H9 (cell line): ENCODE data around the gene JMJD8. TPM values are rescaled to one million over a fixed set of nuclear protein-coding genes. Genes with fewer than 3 reads are reported as not detected.

Experiments used
- DNase-seq: peaks from one replicate; pipeline ENCODE4 v3.0.0-alpha.2; 2017
- H2AFZ ChIP-seq: one replicate; pipeline ENCODE4 v1.6.1; 2013; ENCODE audit warnings: mild to moderate bottlenecking, low read length, control low read depth, moderate library complexity
- H2AK5ac ChIP-seq: 2 replicates; pipeline ENCODE4 v1.6.1; 2013; ENCODE audit warnings: low read length, control low read depth, mixed read lengths; ENCODE audit not compliant: insufficient read length
- H2BK120ac ChIP-seq: one replicate; pipeline ENCODE4 v1.6.1; 2013; ENCODE audit warnings: low read depth, mild to moderate bottlenecking, low read length, control low read depth, inconsistent platforms; ENCODE audit not compliant: poor library complexity, severe bottlenecking
- H2BK12ac ChIP-seq: 2 replicates; pipeline ENCODE4 v1.6.1; 2013; ENCODE audit warnings: low read length, control low read depth, mixed read lengths, low read depth; ENCODE audit not compliant: insufficient read length
- H2BK15ac ChIP-seq: 2 replicates; pipeline ENCODE4 v1.6.1; 2013; ENCODE audit warnings: low read depth, low read length, control low read depth
- H2BK20ac ChIP-seq: one replicate; pipeline ENCODE4 v1.6.1; 2013; ENCODE audit warnings: low read depth, mild to moderate bottlenecking, low read length, control low read depth, inconsistent platforms; ENCODE audit not compliant: poor library complexity, severe bottlenecking
- H2BK5ac ChIP-seq: 2 replicates; pipeline ENCODE4 v1.6.1; 2013; ENCODE audit warnings: low read length, control low read depth, mixed read lengths; ENCODE audit not compliant: insufficient read length
- H3K14ac ChIP-seq: 2 replicates; pipeline ENCODE4 v1.6.1; 2013; ENCODE audit warnings: low read length, control low read depth; ENCODE audit not compliant: insufficient read depth
- H3K18ac ChIP-seq: 2 replicates; pipeline ENCODE4 v1.6.1; 2013; ENCODE audit warnings: low read depth, mild to moderate bottlenecking, mixed read lengths, low read length, control low read depth; ENCODE audit not compliant: insufficient read length
- H3K23ac ChIP-seq: 2 replicates; pipeline ENCODE4 v1.6.1; 2013; ENCODE audit warnings: low read length, control low read depth, mixed read lengths, low read depth; ENCODE audit not compliant: insufficient read length
- H3K23me2 ChIP-seq: 2 replicates; pipeline ENCODE4 v1.6.1; 2013; ENCODE audit warnings: low read depth, mild to moderate bottlenecking, mixed read lengths, low read length, control low read depth; ENCODE audit not compliant: insufficient read length, poor library complexity, severe bottlenecking
- H3K27ac ChIP-seq: 2 replicates; pipeline ENCODE4 v1.5.1; 2013; ENCODE audit warnings: low read length, control low read depth, mixed read lengths, low read depth; ENCODE audit not compliant: insufficient read length
- H3K27me3 ChIP-seq: 2 replicates; pipeline ENCODE4 v1.6.1; 2013; ENCODE audit warnings: low read length, control low read depth, inconsistent platforms; ENCODE audit not compliant: insufficient read depth
- H3K4ac ChIP-seq: 2 replicates; pipeline ENCODE4 v1.6.1; 2013; ENCODE audit warnings: low read depth, mild to moderate bottlenecking, control low read depth, inconsistent platforms, low read length, moderate library complexity
- H3K4me1 ChIP-seq: 2 replicates; pipeline ENCODE4 v1.6.1; 2013; ENCODE audit warnings: low read length, control low read depth, inconsistent platforms; ENCODE audit not compliant: insufficient read depth
- H3K4me2 ChIP-seq: 2 replicates; pipeline ENCODE4 v1.6.1; 2013; ENCODE audit warnings: low read length, control low read depth, mixed read lengths; ENCODE audit not compliant: insufficient read length, insufficient read depth
- H3K56ac ChIP-seq: 2 replicates; pipeline ENCODE4 v1.6.1; 2013; ENCODE audit warnings: low read depth, mild to moderate bottlenecking, mixed read lengths, low read length, control low read depth; ENCODE audit not compliant: insufficient read length
- H3K79me1 ChIP-seq: 2 replicates; pipeline ENCODE4 v1.6.1; 2013; ENCODE audit warnings: low read depth, mild to moderate bottlenecking, moderate library complexity, low read length, control low read depth, inconsistent platforms; ENCODE audit not compliant: insufficient read depth, poor library complexity, severe bottlenecking
- H3K79me2 ChIP-seq: 2 replicates; pipeline ENCODE4 v1.6.1; 2013; ENCODE audit warnings: low read length, control low read depth, inconsistent platforms; ENCODE audit not compliant: insufficient read depth
- H3K9ac ChIP-seq: 2 replicates; pipeline ENCODE4 v1.6.1; 2013; ENCODE audit warnings: low read length, control low read depth, mixed read lengths; ENCODE audit not compliant: insufficient read length; ENCODE audit errors: extremely low read depth
- H3K9me3 ChIP-seq: one replicate; pipeline ENCODE4 v1.6.1; 2013; ENCODE audit warnings: low read depth, low read length, inconsistent platforms; ENCODE audit not compliant: control insufficient read depth
- H3T11ph ChIP-seq: one replicate; pipeline ENCODE4 v1.6.1; 2013; ENCODE audit warnings: mild to moderate bottlenecking, low read length, control low read depth, inconsistent platforms
- H4K20me1 ChIP-seq: one replicate; pipeline ENCODE4 v1.6.1; 2013; ENCODE audit not compliant: control insufficient read depth, insufficient read length, insufficient read depth
- H4K5ac ChIP-seq: 2 replicates; pipeline ENCODE4 v1.6.1; 2013; ENCODE audit warnings: low read depth, mild to moderate bottlenecking, mixed read lengths, low read length, control low read depth; ENCODE audit not compliant: insufficient read length
- H4K8ac ChIP-seq: replicated peaks from 2 replicates; pipeline ENCODE4 v1.6.1; 2013; ENCODE audit warnings: low read length, control low read depth, mixed read lengths, low read depth; ENCODE audit not compliant: insufficient read length
- H4K91ac ChIP-seq: 2 replicates; pipeline ENCODE4 v1.6.1; 2013; ENCODE audit warnings: low read depth, mild to moderate bottlenecking, moderate library complexity, mixed read lengths, low read length, control low read depth; ENCODE audit not compliant: insufficient read length
- H3K27ac Mint-ChIP-seq, 3 experiments: 2 replicates in 2 of 3; 3 replicates in 1 of 3; pipeline ENCODE4 v1.8.0; 2020 to 2021; ENCODE audit warnings: mixed read lengths in 3 of 3, mild to moderate bottlenecking in 1 of 3, moderate library complexity in 1 of 3
- H3K27me3 Mint-ChIP-seq: 2 replicates; pipeline ENCODE4 v1.8.0; 2021; ENCODE audit warnings: low read depth, mild to moderate bottlenecking, moderate library complexity, mixed read lengths
- H3K36me3 Mint-ChIP-seq, 3 experiments: 2 replicates in 2 of 3; 3 replicates in 1 of 3; pipeline ENCODE4 v1.8.0; 2020 to 2021; ENCODE audit warnings: low read depth in 3 of 3, mixed read lengths in 3 of 3; ENCODE audit not compliant: insufficient read depth in 1 of 3
- H3K4me1 Mint-ChIP-seq, 2 experiments: 2 replicates each; pipeline ENCODE4 v1.8.0; 2020; ENCODE audit warnings: mixed read lengths in 2 of 2
- H3K4me3 Mint-ChIP-seq, 2 experiments: 2 replicates in 1 of 2; 3 replicates in 1 of 2; pipeline ENCODE4 v1.8.0; 2020 to 2021; ENCODE audit warnings: mild to moderate bottlenecking in 2 of 2, mixed read lengths in 2 of 2, moderate library complexity in 1 of 2
- H3K9me3 Mint-ChIP-seq, 2 experiments: 2 replicates in 1 of 2; 3 replicates in 1 of 2; pipeline ENCODE4 v1.8.0; 2020; ENCODE audit warnings: mild to moderate bottlenecking in 2 of 2, mixed read lengths in 2 of 2, moderate library complexity in 1 of 2
- CTCF ChIP-seq: fragments of 200-600 bp; sonication (generic); conservative IDR thresholded peaks from 3 replicates; pipeline ENCODE4 v1.8.0; 2021; ENCODE audit warnings: antibody characterized with exemption, mild to moderate bottlenecking
- WGBS: extraction: QIAGEN DNeasy Blood & Tissue Kit; methylation state at CpG from one replicate; pipeline ENCODE4 v1.1.7; 2013; ENCODE audit warnings: missing lambda C conversion rate, low lambda C conversion rate, mixed read lengths; ENCODE audit not compliant: insufficient read length; ENCODE audit errors: extremely low coverage; 5-methylcytosine and 5-hydroxymethylcytosine counted together
- total RNA-seq: library from RNA; stranded (reverse); gene quantifications from 2 replicates; pipeline ENCODE4 v1.2.1, GENCODE V29; 2021

The JMJD8 gene
- total RNA-seq, 1 experiment from 2014 or later: 52.7 TPM

GRCh38 chr16:703406-703805, 19.3 kb upstream of the JMJD8 start:
- Mint-ChIP-seq H3K4me3 (no peak overlapping the region), H3K4me1 (peaks cover 0 to 7% of the 10 kb centered on the region in 2 experiments; a peak in 1 of 4 replicates), H3K27me3 (peaks cover 88% of the 10 kb centered on the region), H3K36me3 (peaks cover 0 to 3% (median 0%) of the 10 kb centered on the region in 3 experiments; a peak in 2 of 7 replicates), H3K27ac (no peak overlapping the region), H3K9me3 (no peaks in the 10 kb centered on the region; a peak in 1 of 5 replicates)
- H2BK5ac ChIP-seq: no peak overlapping the region
- no peak overlapping the region for H2BK12ac ChIP-seq
- no peak overlapping the region for H2BK120ac ChIP-seq
- H3K27ac ChIP-seq: no peak overlapping the region
- no peak overlapping the region for H3K14ac ChIP-seq
- no peak overlapping the region for H3K56ac ChIP-seq
- no peak overlapping the region for H3K4ac ChIP-seq
- no peak overlapping the region for H2AFZ ChIP-seq
- no peak overlapping the region for H2BK20ac ChIP-seq
- H3K23ac ChIP-seq: no peak overlapping the region
- no peak overlapping the region for H2AK5ac ChIP-seq
- H3K23me2 ChIP-seq: peaks cover 4% of the 10 kb centered on the region
- H3K4me1 ChIP-seq: no peaks in the 10 kb centered on the region
- no peaks in the 10 kb centered on the region for H3K79me2 ChIP-seq
- no peaks in the 10 kb centered on the region for H4K20me1 ChIP-seq
- no peak overlapping the region for H4K91ac ChIP-seq
- H4K5ac ChIP-seq: no peak overlapping the region
- no peak overlapping the region for H3K18ac ChIP-seq
- no peak overlapping the region for H2BK15ac ChIP-seq
- H3K4me2 ChIP-seq: no peak overlapping the region
- no peak overlapping the region for H4K8ac ChIP-seq
- H3T11ph ChIP-seq: no peak overlapping the region
- no CpG with 5 or more reads among the region's 12 CpGs for WGBS
- no peak for DNase-seq
- H3K79me1 ChIP-seq: no peaks in the 10 kb centered on the region
- no peaks in the 10 kb centered on the region for H3K9me3 ChIP-seq
- TF ChIP-seq CTCF: no peak
- H3K27me3 ChIP-seq: peaks cover 57% of the 10 kb centered on the region
- no peak overlapping the region for H3K9ac ChIP-seq
